ENCODE measurements around the gene ZFYVE1.
"Not testable (repeated sequence)": the region's sequence is repeated elsewhere in the genome, so short reads cannot be mapped to it uniquely, and the experiment has no call there.

The ZFYVE1 gene

GRCh38 chr14:72966038-72966437 lies 60.9 kb downstream of the ZFYVE1 start:
- CTCF ChIA-PET: no interaction called here
- POLR2A ChIA-PET: no interaction called here
- no peak for TF ChIP-seq CTBP1 (IDR thresholded peaks at IDR 0.05; ENCODE audit: borderline replicate concordance)
- no peak for TF ChIP-seq SP1 (IDR thresholded peaks at IDR 0.05)
- no peak for TF ChIP-seq ELF4 (IDR thresholded peaks at IDR 0.05)
- no peak for TF ChIP-seq SUZ12 (IDR thresholded peaks at IDR 0.05)
- no peak for TF ChIP-seq NFRKB (IDR thresholded peaks at IDR 0.05)
- no peak for TF ChIP-seq TARDBP (IDR thresholded peaks at IDR 0.05)
- TF ChIP-seq FOXM1 (IDR thresholded peaks at IDR 0.05; ENCODE audit: borderline replicate concordance): no peak
- TF ChIP-seq ARNT (IDR thresholded peaks at IDR 0.05): no peak
- TF ChIP-seq FOXA1 (IDR thresholded peaks at IDR 0.05): no peak
- TF ChIP-seq ZNF384 (IDR thresholded peaks at IDR 0.05): no peak
- no peak for TF ChIP-seq HDGF (IDR thresholded peaks at IDR 0.05; ENCODE audit: borderline replicate concordance)
- no peak for TF ChIP-seq L3MBTL2 (conservative IDR thresholded peaks at IDR 0.05)
- TF ChIP-seq LEF1 (IDR thresholded peaks at IDR 0.05; ENCODE audit: borderline replicate concordance): no peak
- TF ChIP-seq BHLHE40 (IDR thresholded peaks at IDR 0.05; ENCODE audit: borderline replicate concordance): no peak
- no peak for TF ChIP-seq PKNOX1 (IDR thresholded peaks at IDR 0.05)
- TF ChIP-seq FOXK2 (IDR thresholded peaks at IDR 0.05): no peak
- no peak for DNase-seq (ENCODE audit: extremely low spot score)

- TF ChIP-seq HDGF (IDR thresholded peaks at IDR 0.05; ENCODE audit: borderline replicate concordance) (no peak), PKNOX1 (IDR thresholded peaks at IDR 0.05) (no peak), SUZ12 (IDR thresholded peaks at IDR 0.05) (no peak), L3MBTL2 (conservative IDR thresholded peaks at IDR 0.05) (no peak), BHLHE40 (IDR thresholded peaks at IDR 0.05; ENCODE audit: borderline replicate concordance) (no peak)
- POLR2A ChIA-PET: no interaction called here
- CTCF ChIA-PET: no interaction called here
- no peak for DNase-seq (ENCODE audit: extremely low spot score)
Measured at GRCh38 chr14:72965249-72965648, 61.7 kb downstream of the ZFYVE1 start.

- ChIA-PET CTCF (interaction anchor here (2.4 kb wide), 1 partner anchor 14 kb away, joined by 19 read pairs; no protein-coding TSS in a partner anchor), POLR2A (interaction anchor here (1.1 kb wide), 1 partner anchor 64 kb away, joined by 3 read pairs; the partner anchor contains the start of gene ZFYVE1)
- TF ChIP-seq TARDBP (IDR thresholded peaks at IDR 0.05) (no peak), PKNOX1 (IDR thresholded peaks at IDR 0.05) (no peak), SP1 (IDR thresholded peaks at IDR 0.05) (no peak), LEF1 (IDR thresholded peaks at IDR 0.05; ENCODE audit: borderline replicate concordance) (no peak), HDGF (IDR thresholded peaks at IDR 0.05; ENCODE audit: borderline replicate concordance) (no peak), FOXK2 (IDR thresholded peaks at IDR 0.05) (no peak), L3MBTL2 (conservative IDR thresholded peaks at IDR 0.05) (no peak), BHLHE40 (IDR thresholded peaks at IDR 0.05; ENCODE audit: borderline replicate concordance) (no peak), FOXA1 (IDR thresholded peaks at IDR 0.05) (no peak), ZNF384 (IDR thresholded peaks at IDR 0.05) (no peak), ARNT (IDR thresholded peaks at IDR 0.05) (no peak), SUZ12 (IDR thresholded peaks at IDR 0.05) (no peak), CTBP1 (IDR thresholded peaks at IDR 0.05; ENCODE audit: borderline replicate concordance) (no peak), NFRKB (IDR thresholded peaks at IDR 0.05) (no peak), ELF4 (IDR thresholded peaks at IDR 0.05) (no peak), FOXM1 (IDR thresholded peaks at IDR 0.05; ENCODE audit: borderline replicate concordance) (no peak)
- DNase-seq (ENCODE audit: extremely low spot score): peak; percentile 30
Measured at GRCh38 chr14:72962829-72963312, 64.0 kb downstream of the ZFYVE1 start.

- DNase-seq (ENCODE audit: extremely low spot score); POLR2A ChIA-PET: not testable (repeated sequence)
- CTCF ChIA-PET: interaction anchor here (2.4 kb wide), 1 partner anchor 13 kb away, joined by 19 read pairs; no protein-coding TSS in a partner anchor
Measured at GRCh38 chr14:72962336-72962754, 64.6 kb downstream of the ZFYVE1 start.

DNA sequence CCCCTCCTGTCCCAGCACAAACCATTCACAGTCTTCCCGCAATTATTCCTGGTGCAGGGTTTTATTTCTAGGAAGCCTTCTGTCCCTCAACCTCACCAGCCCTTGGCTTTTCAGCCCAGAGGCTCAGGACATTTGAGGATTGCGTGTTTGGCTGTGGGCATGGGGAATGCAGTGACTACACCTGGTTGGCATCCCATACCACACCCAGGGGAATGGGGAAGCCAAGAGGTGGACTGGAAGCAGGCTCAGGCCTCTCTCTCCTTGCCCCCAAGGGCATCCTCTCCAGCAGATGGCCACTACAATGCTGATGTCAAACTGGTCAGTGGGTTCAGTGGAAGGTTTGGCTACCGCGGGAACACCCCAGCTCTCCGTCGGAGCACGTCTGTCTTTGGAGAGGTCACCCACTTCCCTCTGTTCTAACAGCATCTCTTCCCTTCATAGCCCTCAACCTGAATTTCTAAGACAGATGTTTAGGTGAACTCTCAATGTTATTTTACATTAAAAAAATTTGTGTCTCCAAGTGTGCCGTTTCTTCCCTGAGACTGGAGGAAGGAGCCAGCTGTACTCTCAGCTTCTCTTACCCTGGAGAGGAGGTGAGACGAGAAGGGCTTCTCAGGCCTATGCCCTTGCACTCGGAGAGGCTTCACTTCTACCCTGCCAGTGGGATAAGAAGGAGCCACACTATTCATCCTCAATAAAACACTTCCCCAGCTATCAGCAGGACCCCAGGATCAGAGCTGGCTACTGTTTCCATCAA lies 65.1 kb downstream of the ZFYVE1 start:
- ChIA-PET POLR2A (interaction anchor here (0.6 kb wide), 1 partner anchor 65 kb away, joined by 3 read pairs; the partner anchor contains the start of gene ZFYVE1), CTCF (interaction anchor here (2.4 kb wide), 1 partner anchor 13 kb away, joined by 19 read pairs; no protein-coding TSS in a partner anchor)
- DNase-seq (ENCODE audit: extremely low spot score): no peak
- TF ChIP-seq TARDBP (IDR thresholded peaks at IDR 0.05) (no peak), PKNOX1 (IDR thresholded peaks at IDR 0.05) (no peak), FOXM1 (IDR thresholded peaks at IDR 0.05; ENCODE audit: borderline replicate concordance) (no peak), L3MBTL2 (conservative IDR thresholded peaks at IDR 0.05) (no peak), ELF4 (IDR thresholded peaks at IDR 0.05) (no peak), BHLHE40 (IDR thresholded peaks at IDR 0.05; ENCODE audit: borderline replicate concordance) (no peak), SUZ12 (IDR thresholded peaks at IDR 0.05) (no peak)

DNA sequence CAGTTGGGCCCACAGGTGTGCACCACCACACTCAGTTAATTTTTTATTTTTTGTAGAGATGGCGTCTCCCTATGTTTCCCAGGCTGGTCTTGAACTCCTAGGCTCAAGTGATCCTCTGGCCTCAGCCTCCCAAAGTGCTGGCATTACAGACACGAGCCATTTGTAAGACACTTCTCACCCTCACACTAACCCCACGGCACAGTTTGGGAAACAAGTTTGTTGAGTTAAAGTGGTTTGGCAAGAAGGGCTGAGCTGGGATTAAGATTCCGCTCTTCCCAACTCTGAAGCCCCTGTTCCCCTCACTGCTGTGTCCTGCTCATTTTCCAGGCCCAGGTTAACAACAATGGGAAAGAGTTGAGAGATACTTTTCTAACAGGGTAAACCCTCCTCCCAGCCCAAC lies 65.9 kb downstream of the ZFYVE1 start:
- CTCF ChIA-PET: interaction anchor here (2.4 kb wide), 1 partner anchor 12 kb away, joined by 19 read pairs; no protein-coding TSS in a partner anchor
- POLR2A ChIA-PET: not testable (repeated sequence)

More for the DNA sequence above, 65.9 kb downstream of the ZFYVE1 start:
- DNase-seq (ENCODE audit: extremely low spot score): not testable (repeated sequence)

Measured in HEK293T (cell line).